ENCODE data around the gene ABHD12. TPM values are rescaled to one million over a fixed set of nuclear protein-coding genes. Genes with fewer than 3 reads are reported as not detected.

The ABHD12 gene
- total RNA-seq, 2 experiments from 2014 or later, result 13.4 to 17.0 TPM

- POLR2A ChIA-PET, result no interaction called here
- Mint-ChIP-seq H3K4me3 (no peak overlapping the region), H3K27ac (no peak overlapping the region)
Observed at GRCh38 chr20:25351024-25351360, 39.6 kb downstream of the ABHD12 start.

GRCh38 chr20:25346349-25346748 is 44.3 kb downstream of the ABHD12 start:
- H3K9me3 Mint-ChIP-seq, result no peaks in the 10 kb centered on the region
- no peak overlapping the region for H3K27ac ChIP-seq (ENCODE audit: low read depth in 1 of 2, low read length in 2 of 2)
- TF ChIP-seq CTCF (IDR thresholded peaks at IDR 0.05), result no peak
- H3K9me3 ChIP-seq (ENCODE audit: control insufficient read depth in 1 of 2, insufficient read depth in 1 of 2, low read length in 2 of 2), result peaks cover 0 to 4% of the 10 kb centered on the region in 2 experiments
- POLR2A ChIA-PET, result no interaction called here
- H3K4me3 ChIP-seq (ENCODE audit: low read length), result no peak overlapping the region
- H3K27me3 ChIP-seq (ENCODE audit: control insufficient read depth in 1 of 2, insufficient read depth in 2 of 2, low read length in 2 of 2), result no peaks in the 10 kb centered on the region
- peaks cover 49% of the 10 kb centered on the region for H3K4me1 Mint-ChIP-seq (ENCODE audit: low read depth)
- H3K4me3 Mint-ChIP-seq, result no peak overlapping the region
- no peaks in the 10 kb centered on the region for H3K36me3 ChIP-seq (ENCODE audit: insufficient read depth, low read length)
- CTCF ChIA-PET, result no interaction called here
- no peak overlapping the region for H3K27ac Mint-ChIP-seq
- no peaks in the 10 kb centered on the region for H3K27me3 Mint-ChIP-seq
- intact Hi-C loops (cut with DNase I, micrococcal nuclease), result no loop called here
- peaks cover 14% of the 10 kb centered on the region for H3K36me3 Mint-ChIP-seq (ENCODE audit: low read depth)
- no peaks in the 10 kb centered on the region for H3K4me1 ChIP-seq (ENCODE audit: insufficient read depth, low read length)
- ATAC-seq (ENCODE audit: poor library complexity) (no peak), DNase-seq (peak in 1 of 14 experiments; percentile 33)

More at GRCh38 chr20:25351024-25351360, 39.6 kb downstream of the ABHD12 start:
- Histone ChIP-seq H3K4me3 (ENCODE audit: low read length) (no peak overlapping the region), H3K9me3 (ENCODE audit: control insufficient read depth in 1 of 2, insufficient read depth in 1 of 2, low read length in 2 of 2) (peaks cover 0 to 9% of the 10 kb centered on the region in 2 experiments), H3K27me3 (ENCODE audit: control insufficient read depth in 1 of 2, insufficient read depth in 2 of 2, low read length in 2 of 2) (no peaks in the 10 kb centered on the region), H3K4me1 (ENCODE audit: insufficient read depth, low read length) (peaks cover 3% of the 10 kb centered on the region), H3K27ac (ENCODE audit: low read depth in 1 of 2, low read length in 2 of 2) (no peak overlapping the region), H3K36me3 (ENCODE audit: insufficient read depth, low read length) (no peaks in the 10 kb centered on the region)
- no peaks in the 10 kb centered on the region for H3K36me3 Mint-ChIP-seq (ENCODE audit: low read depth)
- intact Hi-C loops (cut with DNase I, micrococcal nuclease), result no loop called here
- ATAC-seq (ENCODE audit: poor library complexity), result no peak
- TF ChIP-seq CTCF (IDR thresholded peaks at IDR 0.05), result no peak
- H3K27me3 Mint-ChIP-seq, result no peaks in the 10 kb centered on the region
- peaks cover 40% of the 10 kb centered on the region for H3K4me1 Mint-ChIP-seq (ENCODE audit: low read depth)
- CTCF ChIA-PET, result no interaction called here
- H3K9me3 Mint-ChIP-seq, result no peaks in the 10 kb centered on the region
- no peak for DNase-seq

GRCh38 chr20:25345721-25346120 is 44.9 kb downstream of the ABHD12 start:
- intact Hi-C loops (cut with DNase I, micrococcal nuclease), result no loop called here
- H3K27me3 Mint-ChIP-seq, result no peaks in the 10 kb centered on the region
- no peak for TF ChIP-seq CTCF (IDR thresholded peaks at IDR 0.05)
- H3K9me3 Mint-ChIP-seq, result no peaks in the 10 kb centered on the region
- Histone ChIP-seq H3K4me3 (ENCODE audit: low read length) (no peak overlapping the region), H3K9me3 (ENCODE audit: control insufficient read depth in 1 of 2, insufficient read depth in 1 of 2, low read length in 2 of 2) (peaks cover 0 to 4% of the 10 kb centered on the region in 2 experiments), H3K27ac (ENCODE audit: low read depth in 1 of 2, low read length in 2 of 2) (no peak overlapping the region), H3K27me3 (ENCODE audit: control insufficient read depth in 1 of 2, insufficient read depth in 2 of 2, low read length in 2 of 2) (no peaks in the 10 kb centered on the region), H3K36me3 (ENCODE audit: insufficient read depth, low read length) (no peaks in the 10 kb centered on the region), H3K4me1 (ENCODE audit: insufficient read depth, low read length) (no peaks in the 10 kb centered on the region)
- peaks cover 49% of the 10 kb centered on the region for H3K4me1 Mint-ChIP-seq (ENCODE audit: low read depth)
- no peak overlapping the region for H3K4me3 Mint-ChIP-seq
- H3K27ac Mint-ChIP-seq, result no peak overlapping the region
- ATAC-seq (ENCODE audit: poor library complexity) (no peak), DNase-seq (no peak)
- ChIA-PET CTCF (no interaction called here), POLR2A (no interaction called here)
- H3K36me3 Mint-ChIP-seq (ENCODE audit: low read depth), result peaks cover 14% of the 10 kb centered on the region
